HEK293 (cell line): Measurements from ENCODE around the gene ZC2HC1C.

ENCODE experiments used
- CTCF ChIA-PET: fragments of 350-600 bp; formaldehyde crosslinking; extraction: SDS; loops from one replicate; lab custom pipeline; 2021; ENCODE audit warnings: antibody characterized with exemption; lab: Yijun Ruan, JAX
- POLR2A ChIA-PET: fragments of 300-600 bp; formaldehyde crosslinking; extraction: SDS; loops from one replicate; lab custom pipeline; 2020; ENCODE audit warnings: antibody characterized with exemption, inconsistent platforms; lab: Yijun Ruan, JAX
- H3K27ac ChIP-seq: fragments of 200-500 bp; sonication (Bioruptor generic); 2 replicates; pipeline ENCODE4 v1.5.1; 2014; ENCODE audit warnings: low read depth, low read length, control low read depth, inconsistent platforms; ENCODE audit errors: extremely low read depth
- H3K36me3 ChIP-seq, 2 experiments: fragments of 200-500 bp in 1 of 2; sonication (Bioruptor generic) in 1 of 2; 1 replicate in 1 of 2; 2 replicates in 1 of 2; pipeline ENCODE4 v1.5.1; 2014 to 2017; ENCODE audit warnings: inconsistent platforms in 2 of 2, low read length in 2 of 2; ENCODE audit not compliant: control insufficient read depth in 2 of 2, insufficient read depth in 1 of 2
- H3K4me1 ChIP-seq: fragments of 200-500 bp; sonication (Bioruptor generic); 2 replicates; pipeline ENCODE4 v1.5.1; 2014; ENCODE audit warnings: mild to moderate bottlenecking, low read length, inconsistent platforms; ENCODE audit not compliant: control insufficient read depth, insufficient read depth
- H3K4me3 ChIP-seq: 2 replicates; pipeline ENCODE4 v1.5.1; 2011; ENCODE audit warnings: low read depth, mild to moderate bottlenecking, control low read depth, low read length, moderate library complexity
- H3K9me3 ChIP-seq: fragments of 200-500 bp; sonication (Bioruptor generic); 2 replicates; pipeline ENCODE4 v1.5.1; 2014; ENCODE audit warnings: low read depth, low read length, inconsistent platforms; ENCODE audit not compliant: control insufficient read depth, insufficient read depth
- EGR2 ChIP-seq: fragments of 450-650 bp; formaldehyde crosslinking; IDR thresholded peaks from 2 replicates; pipeline ENCODE4 v1.5.1; 2016; ENCODE audit warnings: low read depth, missing biosample characterization, missing genetic modification characterization
- FEZF1 ChIP-seq: fragments of 450-650 bp; formaldehyde crosslinking; IDR thresholded peaks from 2 replicates; pipeline ENCODE4 v1.5.1; 2016; ENCODE audit warnings: missing biosample characterization, missing genetic modification characterization
- KLF1 ChIP-seq: fragments of 450-650 bp; formaldehyde crosslinking; IDR thresholded peaks from 2 replicates; pipeline ENCODE4 v1.5.1; 2016; ENCODE audit warnings: missing biosample characterization, missing genetic modification characterization
- ZFP3 ChIP-seq: fragments of 450-650 bp; formaldehyde crosslinking; IDR thresholded peaks from 2 replicates; pipeline ENCODE4 v1.5.1; 2016; ENCODE audit warnings: low read depth, missing biosample characterization, missing genetic modification characterization
- ZNF121 ChIP-seq: fragments of 450-650 bp; formaldehyde crosslinking; IDR thresholded peaks from 2 replicates; pipeline ENCODE4 v1.5.1; 2016; ENCODE audit warnings: missing biosample characterization, missing genetic modification characterization
- ZNF157 ChIP-seq: fragments of 450-650 bp; formaldehyde crosslinking; IDR thresholded peaks from 2 replicates; pipeline ENCODE4 v1.5.1; 2016; ENCODE audit warnings: missing biosample characterization, missing genetic modification characterization
- ZNF302 ChIP-seq: fragments of 450-650 bp; formaldehyde crosslinking; IDR thresholded peaks from 2 replicates; pipeline ENCODE4 v1.5.1; 2016; ENCODE audit warnings: missing biosample characterization, missing genetic modification characterization, low read depth
- ZNF350 ChIP-seq: fragments of 450-650 bp; formaldehyde crosslinking; IDR thresholded peaks from 2 replicates; pipeline ENCODE4 v1.5.0; 2017; ENCODE audit warnings: missing biosample characterization, mild to moderate bottlenecking, missing genetic modification characterization
- ZNF354C ChIP-seq: fragments of 450-650 bp; formaldehyde crosslinking; IDR thresholded peaks from 2 replicates; pipeline ENCODE4 v1.5.1; 2016; ENCODE audit warnings: missing biosample characterization, missing genetic modification characterization, low read depth, borderline replicate concordance
- ZNF530 ChIP-seq: fragments of 450-650 bp; formaldehyde crosslinking; IDR thresholded peaks from 2 replicates; pipeline ENCODE4 v1.5.1; 2016; ENCODE audit warnings: low read depth, missing biosample characterization, missing genetic modification characterization
- ZNF549 ChIP-seq: fragments of 450-650 bp; IDR thresholded peaks from 2 replicates; pipeline ENCODE4 v1.5.1; 2018; ENCODE audit warnings: missing biosample characterization, missing genetic modification characterization, mild to moderate bottlenecking, inconsistent platforms, moderate library complexity
- ZNF600 ChIP-seq: fragments of 450-650 bp; formaldehyde crosslinking; IDR thresholded peaks from 2 replicates; pipeline ENCODE4 v1.5.1; 2016; ENCODE audit warnings: missing biosample characterization, missing genetic modification characterization
- ZNF701 ChIP-seq: fragments of 450-650 bp; formaldehyde crosslinking; IDR thresholded peaks from 2 replicates; pipeline ENCODE4 v1.5.1; 2016; ENCODE audit warnings: missing biosample characterization, missing genetic modification characterization
- TF ChIP-seq, protein P1 (sequence below): fragments of 450-650 bp; formaldehyde crosslinking; optimal IDR thresholded peaks from 2 replicates; pipeline ENCODE3; 2016; ENCODE audit warnings: missing biosample characterization, mild to moderate bottlenecking, missing genetic modification characterization
- TF ChIP-seq, protein P2 (sequence below): fragments of 450-650 bp; formaldehyde crosslinking; IDR thresholded peaks from 2 replicates; pipeline ENCODE4 v1.5.1; 2016; ENCODE audit warnings: missing biosample characterization, missing genetic modification characterization
- TF ChIP-seq, protein P3 (sequence below): fragments of 450-650 bp; formaldehyde crosslinking; IDR thresholded peaks from 2 replicates; pipeline ENCODE4 v1.5.1; 2016; ENCODE audit warnings: missing biosample characterization, missing genetic modification characterization
- TF ChIP-seq, protein P4 (sequence below): fragments of 450-650 bp; IDR thresholded peaks from 2 replicates; pipeline ENCODE4 v1.5.1; 2018; ENCODE audit warnings: missing biosample characterization, missing genetic modification characterization

The ZC2HC1C gene

DNA sequence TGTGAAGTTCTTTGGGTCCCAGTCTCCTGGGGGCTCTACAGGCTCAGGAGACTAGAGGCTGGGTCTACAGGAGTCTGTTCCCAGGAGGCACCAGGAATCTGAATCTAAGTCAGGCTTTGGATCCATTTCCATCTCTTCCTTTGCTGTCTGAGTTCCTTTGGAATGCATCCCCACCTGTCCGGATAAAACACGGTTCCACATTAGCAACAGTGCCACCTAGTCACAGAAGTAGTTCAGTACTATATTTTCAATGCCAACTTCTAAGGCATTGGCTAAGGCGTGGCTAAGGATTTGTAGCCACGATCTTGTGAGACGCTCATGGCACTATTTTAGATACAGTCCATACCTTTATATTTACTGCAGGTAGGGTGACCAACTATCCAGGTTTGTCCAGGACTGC, 15.1 kb downstream of the ZC2HC1C start:
- TF ChIP-seq, protein P1, sequence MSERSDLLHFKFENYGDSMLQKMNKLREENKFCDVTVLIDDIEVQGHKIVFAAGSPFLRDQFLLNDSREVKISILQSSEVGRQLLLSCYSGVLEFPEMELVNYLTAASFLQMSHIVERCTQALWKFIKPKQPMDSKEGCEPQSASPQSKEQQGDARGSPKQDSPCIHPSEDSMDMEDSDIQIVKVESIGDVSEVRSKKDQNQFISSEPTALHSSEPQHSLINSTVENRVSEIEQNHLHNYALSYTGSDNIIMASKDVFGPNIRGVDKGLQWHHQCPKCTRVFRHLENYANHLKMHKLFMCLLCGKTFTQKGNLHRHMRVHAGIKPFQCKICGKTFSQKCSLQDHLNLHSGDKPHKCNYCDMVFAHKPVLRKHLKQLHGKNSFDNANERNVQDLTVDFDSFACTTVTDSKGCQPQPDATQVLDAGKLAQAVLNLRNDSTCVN (tag by site-specific recombination) = no peak
- no peak for TF ChIP-seq ZNF600 (tag by site-specific recombination)
- TF ChIP-seq EGR2 = no peak
- TF ChIP-seq ZNF157 (tag by site-specific recombination) = no peak
- H3K27ac ChIP-seq = no peak overlapping the region
- ChIA-PET POLR2A (no interaction called here), CTCF (interaction anchor here (0.6 kb wide), 1 partner anchor 209 kb away, joined by 4 read pairs; no protein-coding TSS in a partner anchor)
- H3K4me3 ChIP-seq = no peak overlapping the region
- no peaks in the 10 kb centered on the region for H3K9me3 ChIP-seq
- H3K36me3 ChIP-seq = peaks cover 37 to 77% of the 10 kb centered on the region in 2 experiments
- no peaks in the 10 kb centered on the region for H3K4me1 ChIP-seq

DNA sequence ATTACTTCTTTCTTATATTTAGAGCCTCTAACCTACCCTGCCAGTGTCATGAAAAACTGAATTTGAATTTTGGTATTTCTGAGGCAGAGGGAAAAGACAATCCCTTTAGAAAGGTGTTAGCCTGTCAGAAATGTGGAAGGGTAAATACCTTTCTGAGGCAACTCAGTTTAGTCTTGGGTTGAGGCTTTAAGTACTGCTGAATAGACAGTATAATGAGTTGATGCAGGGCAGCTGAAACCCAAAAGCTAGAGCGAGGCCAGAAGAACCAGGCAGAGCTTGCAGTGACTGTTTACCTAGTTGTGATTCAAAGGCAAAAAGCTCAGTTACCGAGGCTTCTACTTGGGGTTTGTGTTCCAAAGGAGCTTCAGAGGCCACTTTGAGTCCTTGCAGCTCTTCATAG, 18.7 kb downstream of the ZC2HC1C start:
- Histone ChIP-seq H3K27ac (no peak overlapping the region), H3K4me3 (no peak overlapping the region), H3K36me3 (peaks cover 58 to 77% of the 10 kb centered on the region in 2 experiments), H3K9me3 (no peaks in the 10 kb centered on the region), H3K4me1 (no peaks in the 10 kb centered on the region)
- TF ChIP-seq ZNF121 (no peak), ZNF302 (tag by site-specific recombination) (no peak), ZFP3 (tag by site-specific recombination) (no peak), ZNF701 (tag by site-specific recombination) (no peak), ZNF350 (tag by site-specific recombination) (no peak), ZNF549 (no peak), KLF1 (tag by site-specific recombination) (no peak), FEZF1 (tag by site-specific recombination) (no peak), ZNF354C (tag by site-specific recombination) (no peak), ZNF530 (tag by site-specific recombination) (no peak)
- TF ChIP-seq, protein P2, sequence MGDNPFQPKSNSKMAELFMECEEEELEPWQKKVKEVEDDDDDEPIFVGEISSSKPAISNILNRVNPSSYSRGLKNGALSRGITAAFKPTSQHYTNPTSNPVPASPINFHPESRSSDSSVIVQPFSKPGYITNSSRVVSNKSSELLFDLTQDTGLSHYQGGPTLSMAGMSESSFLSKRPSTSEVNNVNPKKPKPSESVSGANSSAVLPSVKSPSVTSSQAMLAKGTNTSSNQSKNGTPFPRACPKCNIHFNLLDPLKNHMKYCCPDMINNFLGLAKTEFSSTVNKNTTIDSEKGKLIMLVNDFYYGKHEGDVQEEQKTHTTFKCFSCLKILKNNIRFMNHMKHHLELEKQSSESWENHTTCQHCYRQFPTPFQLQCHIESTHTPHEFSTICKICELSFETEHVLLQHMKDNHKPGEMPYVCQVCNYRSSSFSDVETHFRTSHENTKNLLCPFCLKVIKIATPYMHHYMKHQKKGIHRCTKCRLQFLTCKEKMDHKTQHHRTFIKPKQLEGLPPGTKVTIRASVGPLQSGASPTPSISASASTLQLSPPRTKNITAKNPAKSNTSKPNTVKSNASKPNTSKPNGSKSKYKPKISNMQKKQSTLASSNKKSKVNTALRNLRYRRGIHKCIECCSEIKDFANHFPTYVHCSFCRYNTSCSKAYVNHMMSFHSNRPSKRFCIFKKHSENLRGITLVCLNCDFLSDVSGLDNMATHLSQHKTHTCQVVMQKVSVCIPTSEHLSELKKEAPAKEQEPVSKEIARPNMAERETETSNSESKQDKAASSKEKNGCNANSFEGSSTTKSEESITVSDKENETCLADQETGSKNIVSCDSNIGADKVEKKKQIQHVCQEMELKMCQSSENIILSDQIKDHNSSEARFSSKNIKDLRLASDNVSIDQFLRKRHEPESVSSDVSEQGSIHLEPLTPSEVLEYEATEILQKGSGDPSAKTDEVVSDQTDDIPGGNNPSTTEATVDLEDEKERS (tag by site-specific recombination) = no peak
- TF ChIP-seq, protein P3, sequence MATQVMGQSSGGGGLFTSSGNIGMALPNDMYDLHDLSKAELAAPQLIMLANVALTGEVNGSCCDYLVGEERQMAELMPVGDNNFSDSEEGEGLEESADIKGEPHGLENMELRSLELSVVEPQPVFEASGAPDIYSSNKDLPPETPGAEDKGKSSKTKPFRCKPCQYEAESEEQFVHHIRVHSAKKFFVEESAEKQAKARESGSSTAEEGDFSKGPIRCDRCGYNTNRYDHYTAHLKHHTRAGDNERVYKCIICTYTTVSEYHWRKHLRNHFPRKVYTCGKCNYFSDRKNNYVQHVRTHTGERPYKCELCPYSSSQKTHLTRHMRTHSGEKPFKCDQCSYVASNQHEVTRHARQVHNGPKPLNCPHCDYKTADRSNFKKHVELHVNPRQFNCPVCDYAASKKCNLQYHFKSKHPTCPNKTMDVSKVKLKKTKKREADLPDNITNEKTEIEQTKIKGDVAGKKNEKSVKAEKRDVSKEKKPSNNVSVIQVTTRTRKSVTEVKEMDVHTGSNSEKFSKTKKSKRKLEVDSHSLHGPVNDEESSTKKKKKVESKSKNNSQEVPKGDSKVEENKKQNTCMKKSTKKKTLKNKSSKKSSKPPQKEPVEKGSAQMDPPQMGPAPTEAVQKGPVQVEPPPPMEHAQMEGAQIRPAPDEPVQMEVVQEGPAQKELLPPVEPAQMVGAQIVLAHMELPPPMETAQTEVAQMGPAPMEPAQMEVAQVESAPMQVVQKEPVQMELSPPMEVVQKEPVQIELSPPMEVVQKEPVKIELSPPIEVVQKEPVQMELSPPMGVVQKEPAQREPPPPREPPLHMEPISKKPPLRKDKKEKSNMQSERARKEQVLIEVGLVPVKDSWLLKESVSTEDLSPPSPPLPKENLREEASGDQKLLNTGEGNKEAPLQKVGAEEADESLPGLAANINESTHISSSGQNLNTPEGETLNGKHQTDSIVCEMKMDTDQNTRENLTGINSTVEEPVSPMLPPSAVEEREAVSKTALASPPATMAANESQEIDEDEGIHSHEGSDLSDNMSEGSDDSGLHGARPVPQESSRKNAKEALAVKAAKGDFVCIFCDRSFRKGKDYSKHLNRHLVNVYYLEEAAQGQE (tag by site-specific recombination) = no peak
- TF ChIP-seq, protein P4, sequence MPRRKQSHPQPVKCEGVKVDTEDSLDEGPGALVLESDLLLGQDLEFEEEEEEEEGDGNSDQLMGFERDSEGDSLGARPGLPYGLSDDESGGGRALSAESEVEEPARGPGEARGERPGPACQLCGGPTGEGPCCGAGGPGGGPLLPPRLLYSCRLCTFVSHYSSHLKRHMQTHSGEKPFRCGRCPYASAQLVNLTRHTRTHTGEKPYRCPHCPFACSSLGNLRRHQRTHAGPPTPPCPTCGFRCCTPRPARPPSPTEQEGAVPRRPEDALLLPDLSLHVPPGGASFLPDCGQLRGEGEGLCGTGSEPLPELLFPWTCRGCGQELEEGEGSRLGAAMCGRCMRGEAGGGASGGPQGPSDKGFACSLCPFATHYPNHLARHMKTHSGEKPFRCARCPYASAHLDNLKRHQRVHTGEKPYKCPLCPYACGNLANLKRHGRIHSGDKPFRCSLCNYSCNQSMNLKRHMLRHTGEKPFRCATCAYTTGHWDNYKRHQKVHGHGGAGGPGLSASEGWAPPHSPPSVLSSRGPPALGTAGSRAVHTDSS = no peak
- ChIA-PET CTCF (interaction anchor here (0.6 to 7.5 kb wide), 44 partner anchors 9 to 463 kb away, joined by 3 to 86 read pairs (median 5); partner anchors contain the start of genes ACYP1, RPS6KL1 and ZC2HC1C), POLR2A (no interaction called here)
